ENCODE data around the gene EXOC3L2.
"Not testable (repeated sequence)": the region's sequence is repeated elsewhere in the genome, so short reads cannot be mapped to it uniquely, and the experiment has no call there.

The EXOC3L2 gene

DNA sequence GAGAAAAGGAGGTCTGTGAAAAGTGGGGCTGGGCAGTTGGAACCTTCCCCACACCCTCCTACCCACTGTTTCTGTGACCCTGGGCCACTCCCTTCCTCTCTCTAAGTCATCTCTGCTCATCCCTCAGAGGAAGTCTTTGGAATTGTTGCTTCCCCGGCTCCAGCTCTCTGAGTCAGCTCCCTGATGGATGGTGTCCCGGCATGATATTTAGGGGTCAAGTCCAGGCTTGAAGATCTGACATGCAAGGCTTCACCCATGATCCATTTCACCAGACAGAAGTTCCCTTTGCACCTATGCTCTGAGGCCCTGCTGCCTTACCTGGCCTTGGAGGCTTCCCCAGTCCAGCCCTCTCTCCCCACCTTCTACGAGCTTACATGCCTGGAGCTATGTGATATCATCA, 13.3 kb downstream of the EXOC3L2 start:
- Mint-ChIP-seq H3K4me1 (peaks cover 12% of the 10 kb centered on the region), H3K36me3 (ENCODE audit: insufficient read depth) (no peaks in the 10 kb centered on the region), H3K9me3 (no peaks in the 10 kb centered on the region), H3K27ac (ENCODE audit: low read depth) (no peak overlapping the region), H3K4me3 (no peak overlapping the region), H3K27me3 (peaks cover 62% of the 10 kb centered on the region)
- ATAC-seq (replicated peaks; ENCODE audit: extremely low read depth, poor library complexity, severe bottlenecking), result no peak
- no peak for DNase-seq (ENCODE audit: low spot score in 2 of 2)

DNA sequence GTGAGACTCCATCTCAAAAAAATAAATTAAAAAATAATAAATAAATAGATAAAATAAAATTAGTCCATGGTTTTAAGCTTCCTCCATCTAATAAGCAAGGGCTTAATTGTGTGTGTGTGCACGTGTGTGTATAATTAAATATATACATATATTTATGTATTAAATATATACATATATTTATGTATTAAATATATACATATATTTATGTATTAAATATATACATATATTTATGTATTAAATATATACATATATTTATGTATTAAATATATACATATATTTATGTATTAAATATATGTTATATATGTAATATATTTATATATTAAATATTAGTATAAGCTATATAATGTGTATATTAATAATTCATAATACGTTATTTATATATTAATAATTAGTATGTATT, 16.2 kb downstream of the EXOC3L2 start:
- H3K36me3 Mint-ChIP-seq (ENCODE audit: insufficient read depth); H3K4me1 Mint-ChIP-seq; DNase-seq (ENCODE audit: low spot score in 2 of 2); H3K27ac Mint-ChIP-seq (ENCODE audit: low read depth); H3K4me3 Mint-ChIP-seq; ATAC-seq (replicated peaks; ENCODE audit: extremely low read depth, poor library complexity, severe bottlenecking); H3K9me3 Mint-ChIP-seq: not testable (repeated sequence)
- H3K27me3 Mint-ChIP-seq, result peaks cover 57% of the 10 kb centered on the region

DNA sequence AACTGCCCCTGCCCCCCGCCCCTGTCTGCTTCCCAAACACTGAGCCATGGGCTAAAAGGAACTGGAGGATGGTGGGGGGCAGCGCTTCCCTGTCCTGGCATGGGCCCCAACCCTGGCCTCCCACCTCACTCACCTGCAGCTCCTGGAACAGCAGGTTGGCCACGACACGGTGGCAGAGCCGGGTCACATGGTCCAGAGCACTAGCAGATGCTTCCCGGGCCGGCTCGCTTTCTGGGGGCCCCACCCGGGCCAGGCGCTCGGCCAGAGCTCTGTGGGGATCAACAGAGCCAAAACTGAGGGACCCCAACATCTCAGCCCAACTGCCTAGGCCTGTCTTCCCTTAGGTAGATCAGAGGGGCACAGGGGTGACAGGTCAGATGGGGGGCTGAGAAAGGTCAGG, 20.6 kb downstream of the EXOC3L2 start:
- DNase-seq (ENCODE audit: low spot score in 2 of 2) (no peak), ATAC-seq (replicated peaks; ENCODE audit: extremely low read depth, poor library complexity, severe bottlenecking) (no peak)
- Mint-ChIP-seq H3K4me1 (no peaks in the 10 kb centered on the region), H3K36me3 (ENCODE audit: insufficient read depth) (peaks cover 1% of the 10 kb centered on the region), H3K27ac (ENCODE audit: low read depth) (no peak overlapping the region), H3K27me3 (peaks cover 75% of the 10 kb centered on the region), H3K4me3 (no peak overlapping the region), H3K9me3 (no peaks in the 10 kb centered on the region)

DNA sequence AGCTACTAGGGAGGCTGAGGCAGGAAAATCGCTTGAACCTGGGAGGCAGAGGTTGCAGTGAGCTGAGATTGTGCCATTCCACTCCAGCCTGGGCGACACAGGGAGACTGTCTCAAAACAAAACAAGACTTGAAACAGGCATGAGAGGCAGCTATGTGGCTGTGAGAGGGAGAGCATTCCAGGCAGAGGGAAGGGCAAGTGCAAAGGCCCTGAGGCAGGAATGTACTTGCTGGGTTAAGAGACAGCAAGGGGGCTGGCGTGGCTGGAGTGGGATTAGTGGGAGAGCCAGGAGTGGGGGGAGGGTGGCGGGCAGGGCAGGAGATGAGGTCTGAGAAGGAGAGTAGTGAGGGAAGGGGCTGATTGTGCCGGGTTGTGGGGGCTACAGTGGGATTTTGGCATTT, 21.3 kb downstream of the EXOC3L2 start:
- DNase-seq (ENCODE audit: low spot score in 2 of 2) (no peak), ATAC-seq (replicated peaks; ENCODE audit: extremely low read depth, poor library complexity, severe bottlenecking) (no peak)
- Mint-ChIP-seq H3K4me3 (no peak overlapping the region), H3K27me3 (peaks cover 75% of the 10 kb centered on the region), H3K27ac (ENCODE audit: low read depth) (no peak overlapping the region), H3K4me1 (no peaks in the 10 kb centered on the region), H3K36me3 (ENCODE audit: insufficient read depth) (peaks cover 1% of the 10 kb centered on the region), H3K9me3 (no peaks in the 10 kb centered on the region)

DNA sequence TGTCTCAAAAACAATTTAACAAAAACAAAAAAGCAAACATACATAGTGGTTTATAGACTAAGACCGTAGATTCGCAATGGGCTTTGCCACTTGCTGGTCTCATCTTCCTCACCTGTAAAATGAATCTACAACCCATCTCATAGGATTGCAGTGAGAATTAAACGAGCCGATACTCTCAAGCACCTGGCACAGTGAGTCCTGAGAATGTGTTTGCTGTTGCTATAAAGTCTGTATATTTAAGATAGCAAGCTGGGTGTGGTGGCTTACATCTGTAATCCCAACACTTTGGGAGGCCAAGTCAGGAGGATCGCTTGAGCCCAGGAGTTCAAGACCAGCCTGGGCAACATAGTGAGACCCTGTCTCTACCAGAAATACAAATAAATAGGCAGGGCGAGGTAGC, 22.5 kb downstream of the EXOC3L2 start:
- Mint-ChIP-seq H3K36me3 (ENCODE audit: insufficient read depth) (peaks cover 1% of the 10 kb centered on the region), H3K27me3 (peaks cover 80% of the 10 kb centered on the region), H3K4me1 (no peaks in the 10 kb centered on the region), H3K9me3 (no peaks in the 10 kb centered on the region), H3K4me3 (no peak overlapping the region), H3K27ac (ENCODE audit: low read depth) (no peak overlapping the region)
- DNase-seq (ENCODE audit: low spot score in 2 of 2) (no peak), ATAC-seq (replicated peaks; ENCODE audit: extremely low read depth, poor library complexity, severe bottlenecking) (no peak)

DNA sequence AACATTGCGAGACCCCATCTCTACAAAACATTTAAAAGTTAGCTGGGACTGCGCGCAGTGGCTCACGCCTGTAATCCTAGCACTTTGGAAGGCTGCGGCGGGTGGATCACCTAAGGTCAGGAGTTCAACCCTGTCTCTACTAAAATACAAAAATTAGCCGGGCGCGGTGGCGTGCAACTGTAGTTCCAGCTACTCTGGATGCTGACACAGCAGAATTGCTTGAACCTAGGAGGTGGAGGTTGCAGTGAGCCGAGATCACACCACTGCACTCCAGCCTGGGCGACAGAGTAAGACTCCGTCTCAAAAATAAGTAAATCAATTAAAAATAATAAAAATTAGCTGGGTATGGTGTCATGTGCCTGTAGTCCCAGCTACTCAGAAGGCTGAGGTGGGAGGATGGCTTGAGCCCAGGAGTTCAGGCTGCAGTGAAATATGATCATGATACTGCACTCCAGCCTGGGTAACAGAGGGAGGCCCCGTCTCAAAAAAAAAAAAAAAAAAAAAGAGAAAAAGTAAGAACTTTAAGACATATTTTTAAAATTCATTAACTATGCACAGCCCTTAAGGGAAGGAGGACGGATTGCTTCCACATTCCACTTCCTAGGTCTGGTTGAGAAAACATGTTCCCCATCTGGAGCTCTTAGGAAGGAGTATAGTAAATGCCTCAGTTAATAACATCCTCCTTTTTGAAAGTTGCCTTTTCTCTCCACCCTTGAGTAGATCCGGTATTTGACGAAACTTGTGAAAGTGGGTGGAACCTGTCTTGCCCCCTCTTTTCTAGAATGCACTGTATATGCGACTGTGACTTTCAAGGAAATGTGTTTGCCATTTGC, 26.1 kb downstream of the EXOC3L2 start:
- no peak for DNase-seq (ENCODE audit: low spot score in 2 of 2)
- Mint-ChIP-seq H3K27me3 (peaks cover 64% of the 10 kb centered on the region), H3K27ac (ENCODE audit: low read depth) (no peak overlapping the region), H3K36me3 (ENCODE audit: insufficient read depth) (no peaks in the 10 kb centered on the region), H3K9me3 (no peaks in the 10 kb centered on the region), H3K4me1 (no peaks in the 10 kb centered on the region), H3K4me3 (no peak overlapping the region)
- no peak for ATAC-seq (replicated peaks; ENCODE audit: extremely low read depth, poor library complexity, severe bottlenecking)

DNA sequence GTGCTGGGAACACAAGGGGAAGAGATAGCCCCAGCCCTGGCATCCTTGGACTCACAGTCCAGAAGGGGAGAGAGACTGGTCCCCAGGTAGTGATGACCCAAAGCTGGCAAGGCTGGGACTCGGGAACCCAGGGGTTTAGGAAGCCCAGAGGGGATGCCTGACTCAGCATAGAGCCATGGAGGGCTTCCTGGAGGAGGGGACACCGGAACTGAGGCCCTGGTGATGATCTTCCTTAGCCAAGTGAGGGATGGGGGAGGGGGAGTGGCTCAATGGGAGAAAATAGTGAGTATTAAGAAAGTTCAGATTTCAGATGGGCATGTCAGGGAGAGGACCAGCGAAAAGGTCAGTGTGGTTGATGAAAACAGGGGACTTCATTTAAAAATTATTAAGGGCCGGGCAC, 26.8 kb downstream of the EXOC3L2 start:
- peaks cover 64% of the 10 kb centered on the region for H3K27me3 Mint-ChIP-seq
- H3K4me1 Mint-ChIP-seq, result no peaks in the 10 kb centered on the region

DNA sequence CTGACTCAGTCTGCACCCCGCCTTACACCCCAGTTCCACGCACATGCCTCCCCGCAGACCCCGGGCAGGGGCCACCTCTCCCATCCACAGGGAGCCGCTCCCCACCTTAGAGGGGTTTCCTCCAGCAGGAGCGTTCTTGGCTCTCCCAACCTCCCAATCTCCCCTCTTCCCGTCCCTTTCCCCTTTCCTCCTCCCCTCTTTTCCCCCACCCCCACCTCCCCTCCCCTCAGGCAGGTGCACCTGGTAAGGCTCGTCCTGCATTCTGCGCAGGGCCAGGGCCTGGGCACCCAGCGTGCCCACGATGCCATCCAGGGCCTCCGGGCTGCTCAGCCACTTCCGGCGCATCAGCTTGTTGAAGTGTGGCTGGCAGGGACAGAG, 27.3 kb downstream of the EXOC3L2 start:
- Mint-ChIP-seq H3K36me3 (ENCODE audit: insufficient read depth) (no peaks in the 10 kb centered on the region), H3K4me3 (no peak overlapping the region), H3K4me1 (no peaks in the 10 kb centered on the region), H3K9me3 (no peaks in the 10 kb centered on the region), H3K27ac (ENCODE audit: low read depth) (no peak overlapping the region), H3K27me3 (peaks cover 64% of the 10 kb centered on the region)
- ATAC-seq (replicated peaks; ENCODE audit: extremely low read depth, poor library complexity, severe bottlenecking), result no peak
- DNase-seq (ENCODE audit: low spot score in 2 of 2), result no peak

More for the DNA sequence above, 26.8 kb downstream of the EXOC3L2 start:
- DNase-seq (ENCODE audit: low spot score in 2 of 2) (no peak), ATAC-seq (replicated peaks; ENCODE audit: extremely low read depth, poor library complexity, severe bottlenecking) (no peak)
- H3K9me3 Mint-ChIP-seq, result no peaks in the 10 kb centered on the region
- no peaks in the 10 kb centered on the region for H3K36me3 Mint-ChIP-seq (ENCODE audit: insufficient read depth)
- no peak overlapping the region for H3K27ac Mint-ChIP-seq (ENCODE audit: low read depth)
- no peak overlapping the region for H3K4me3 Mint-ChIP-seq

DNA sequence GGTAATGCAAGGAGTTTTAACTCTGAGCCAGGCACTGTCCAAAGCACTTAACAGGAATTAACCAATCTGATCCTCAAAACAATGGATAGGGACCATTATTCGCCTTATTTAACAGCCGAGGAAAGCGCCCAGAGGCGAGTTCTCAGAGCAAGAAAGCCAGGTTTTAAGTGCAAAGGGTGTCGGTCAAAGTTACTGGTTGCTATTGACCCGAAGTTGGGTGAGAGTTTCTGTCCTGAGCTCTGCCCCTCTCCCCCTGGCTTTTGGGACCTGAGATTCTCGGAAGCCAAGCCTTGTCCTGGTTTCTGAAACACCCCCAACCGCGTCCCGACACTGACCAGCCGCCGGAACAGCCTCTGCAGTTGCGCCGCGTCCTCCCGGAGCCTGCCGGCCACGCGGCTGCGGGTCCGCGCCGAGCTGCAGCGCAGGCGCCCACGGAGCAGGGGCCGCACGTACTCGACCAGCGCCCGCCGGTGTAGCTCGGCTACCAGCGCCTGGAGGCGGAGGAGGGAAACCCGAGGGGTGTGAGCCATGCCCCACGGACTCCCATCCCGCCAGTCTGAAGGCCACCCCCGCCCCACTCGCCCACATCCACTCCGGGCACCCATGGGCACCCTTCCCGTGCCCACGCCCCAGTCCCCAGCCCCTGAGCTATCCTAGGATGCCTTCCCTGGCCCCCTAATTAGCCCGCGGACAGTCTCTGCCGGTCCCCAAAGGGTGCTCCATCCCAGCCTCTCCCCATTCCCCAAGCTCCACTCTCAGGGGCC, 27.8 kb downstream of the EXOC3L2 start:
- no peak for ATAC-seq (replicated peaks; ENCODE audit: extremely low read depth, poor library complexity, severe bottlenecking)
- Mint-ChIP-seq H3K27me3 (peaks cover 64% of the 10 kb centered on the region), H3K4me3 (no peak overlapping the region), H3K4me1 (no peaks in the 10 kb centered on the region), H3K36me3 (ENCODE audit: insufficient read depth) (no peaks in the 10 kb centered on the region), H3K9me3 (no peaks in the 10 kb centered on the region), H3K27ac (ENCODE audit: low read depth) (no peak overlapping the region)
- DNase-seq (ENCODE audit: low spot score in 2 of 2), result no peak

DNA sequence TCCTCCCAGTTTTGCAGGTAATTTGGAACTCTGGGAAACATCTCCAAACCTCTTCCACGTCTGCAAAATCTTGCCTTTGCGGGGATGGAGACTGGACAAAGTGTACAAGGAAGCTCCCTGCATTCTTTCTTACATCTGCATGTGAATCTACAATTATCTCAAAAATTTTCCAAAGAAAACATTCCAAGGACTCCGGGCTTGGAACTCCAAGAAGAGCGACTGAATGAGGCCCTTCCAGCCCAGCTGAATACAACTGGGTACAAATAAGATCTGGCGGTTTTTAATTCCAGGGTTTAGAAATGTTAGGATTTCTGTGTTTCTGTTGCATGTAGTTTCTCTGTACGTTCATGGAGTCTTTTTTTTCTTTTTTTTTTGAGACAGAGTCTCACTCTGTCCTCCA, 28.5 kb downstream of the EXOC3L2 start:
- no peak overlapping the region for H3K27ac Mint-ChIP-seq (ENCODE audit: low read depth)
- DNase-seq (ENCODE audit: low spot score in 2 of 2) (no peak), ATAC-seq (replicated peaks; ENCODE audit: extremely low read depth, poor library complexity, severe bottlenecking) (no peak)
- H3K9me3 Mint-ChIP-seq, result no peaks in the 10 kb centered on the region
- H3K27me3 Mint-ChIP-seq, result peaks cover 57% of the 10 kb centered on the region
- H3K36me3 Mint-ChIP-seq (ENCODE audit: insufficient read depth), result no peaks in the 10 kb centered on the region
- H3K4me1 Mint-ChIP-seq, result no peaks in the 10 kb centered on the region
- no peak overlapping the region for H3K4me3 Mint-ChIP-seq

DNA sequence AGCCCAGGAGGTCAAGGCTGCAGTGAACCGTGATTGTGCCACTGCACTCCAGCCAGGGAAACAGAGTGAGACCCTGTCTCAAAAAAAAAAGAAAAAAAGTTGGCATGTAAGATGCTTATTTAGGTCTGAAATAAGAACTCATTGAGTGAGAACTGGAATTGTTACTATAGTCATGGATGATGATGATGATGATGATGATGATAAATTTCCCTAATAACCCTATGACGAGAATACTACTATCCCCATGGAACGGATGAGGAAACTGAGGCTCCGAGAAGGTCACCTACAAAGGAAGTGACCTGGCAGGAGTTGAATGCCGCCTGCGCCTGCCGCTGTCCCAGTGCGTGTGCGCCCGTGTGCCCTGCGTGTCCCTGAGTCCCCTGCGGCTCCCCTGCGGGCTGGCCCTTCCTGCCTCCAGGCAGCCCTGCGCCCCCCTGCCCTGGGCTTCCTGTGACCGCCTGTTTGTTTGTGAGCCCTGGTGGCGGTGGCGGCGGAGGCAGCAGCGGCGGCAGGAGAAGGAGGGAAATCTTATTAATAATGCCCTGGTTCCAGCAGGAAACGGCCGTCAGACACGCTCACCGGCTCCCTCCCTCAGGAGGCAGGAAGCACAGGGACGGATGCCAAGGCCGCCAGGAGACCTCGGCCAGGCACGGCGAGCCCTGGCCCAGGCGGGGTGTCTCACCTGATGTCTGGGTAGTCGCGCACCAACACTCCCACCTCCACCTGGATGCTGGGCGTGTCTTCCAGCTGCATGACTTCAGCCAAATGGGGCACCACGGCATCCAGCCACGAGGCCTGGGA, 29.6 kb downstream of the EXOC3L2 start:
- H3K27ac Mint-ChIP-seq (ENCODE audit: low read depth), result no peak overlapping the region
- H3K27me3 Mint-ChIP-seq, result peaks cover 46% of the 10 kb centered on the region
- no peak for ATAC-seq (replicated peaks; ENCODE audit: extremely low read depth, poor library complexity, severe bottlenecking)
- H3K4me1 Mint-ChIP-seq, result no peaks in the 10 kb centered on the region
- no peaks in the 10 kb centered on the region for H3K36me3 Mint-ChIP-seq (ENCODE audit: insufficient read depth)
- no peak overlapping the region for H3K4me3 Mint-ChIP-seq
- H3K9me3 Mint-ChIP-seq, result no peaks in the 10 kb centered on the region
- DNase-seq (ENCODE audit: low spot score in 2 of 2), result no peak

DNA sequence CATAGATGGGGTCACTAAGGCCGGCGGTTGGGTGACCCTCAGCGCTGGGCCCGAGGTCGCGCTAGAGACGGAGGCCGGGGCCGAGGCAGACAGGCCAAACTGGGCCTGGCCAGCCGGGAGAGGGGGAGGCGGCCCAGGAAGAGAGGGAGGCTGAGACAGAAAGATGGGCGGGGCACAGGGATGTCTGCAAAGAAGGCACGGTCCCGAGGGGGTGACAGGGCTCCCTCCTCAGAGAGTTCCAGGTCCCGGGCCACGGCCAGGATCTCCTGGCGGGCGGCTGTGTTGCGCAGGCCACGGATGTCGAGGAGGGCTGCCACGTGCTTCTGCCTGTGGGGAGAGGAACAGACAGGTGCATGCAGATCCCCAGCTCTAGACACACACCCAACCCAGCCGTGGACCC, 32.2 kb downstream of the EXOC3L2 start:
- ATAC-seq (replicated peaks; ENCODE audit: extremely low read depth, poor library complexity, severe bottlenecking) (no peak), DNase-seq (ENCODE audit: low spot score in 2 of 2) (no peak)
- peaks cover 7% of the 10 kb centered on the region for H3K4me1 Mint-ChIP-seq

More for the DNA sequence above, 32.2 kb downstream of the EXOC3L2 start:
- no peak overlapping the region for H3K27ac Mint-ChIP-seq (ENCODE audit: low read depth)
- H3K27me3 Mint-ChIP-seq, result peaks cover 29% of the 10 kb centered on the region
- H3K36me3 Mint-ChIP-seq (ENCODE audit: insufficient read depth), result peaks cover 2% of the 10 kb centered on the region
- no peak overlapping the region for H3K4me3 Mint-ChIP-seq
- H3K9me3 Mint-ChIP-seq, result no peaks in the 10 kb centered on the region
